HCT116 (cell line): ENCODE results near the gene ALDH1L1. TPM values are rescaled to one million over a fixed set of nuclear protein-coding genes. Genes with fewer than 3 reads are reported as not detected.

ENCODE experiments used
- ATAC-seq: fragments of 200-7000 bp; cut with Tn5 transposase; 2 replicates; pipeline ENCODE4 v1.9.1; 2020; ENCODE audit warnings: mild to moderate bottlenecking, moderate library complexity
- BruUV-seq: library from RNA; stranded (reverse); fragments of 400-500 nt; replicated peaks from 2 replicates; lab custom pipeline; 2021; lab: Mats Ljungman, UMichigan
- CTCF ChIA-PET: fragments of 300-600 bp; sonication (Branson Sonifier 250); formaldehyde crosslinking; loops from one replicate; lab custom pipeline; 2021; ENCODE audit warnings: antibody characterized with exemption; lab: Charles Lee
- POLR2A ChIA-PET: fragments of 300-600, 350-600 bp; sonication (Branson Sonifier 250); formaldehyde crosslinking; loops from one replicate; lab custom pipeline; 2021; ENCODE audit warnings: antibody characterized with exemption; lab: Charles Lee
- RAD21 ChIA-PET, 2 experiments: fragments of 300-600 bp; sonication (Branson Sonifier 250); formaldehyde crosslinking; loops; one replicate each; lab custom pipeline; 2023; ENCODE audit warnings: low total read pairs in 2 of 2; ENCODE audit not compliant: uncharacterized antibody in 2 of 2, unreplicated experiment in 2 of 2, low non-redundant PET in 1 of 2; lab: Charles Lee
- DNase-seq: peaks from one replicate; pipeline ENCODE4 v3.0.0-alpha.2; 2010; ENCODE audit warnings: low read depth, low spot score
- H2AFZ ChIP-seq: fragments of 200-600 bp; shearing (Covaris generic), sonication (generic); 2 replicates; pipeline ENCODE4 v1.6.1; 2017; ENCODE audit warnings: low read depth, mixed run types, mixed read lengths, antibody characterized with exemption, low read length; ENCODE audit not compliant: poor library complexity, severe bottlenecking
- H3K27ac ChIP-seq: 2 replicates; pipeline ENCODE4 v1.5.1; 2012; ENCODE audit warnings: low read depth, low read length
- H3K27me3 ChIP-seq: fragments of 200-600 bp; sonication (generic); 2 replicates; pipeline ENCODE4 v1.6.1; 2016; ENCODE audit warnings: mixed run types, low read length, mixed read lengths; ENCODE audit not compliant: insufficient read depth
- H3K36me3 ChIP-seq, 2 experiments: fragments of 200-500 bp in 1 of 2; fragments of 200-600 bp in 1 of 2; sonication (Bioruptor generic) in 1 of 2; sonication (generic) in 1 of 2; 2 replicates each; pipeline versions ENCODE4 v1.5.1 to v1.6.1; 2014 to 2016; ENCODE audit warnings: low read length in 2 of 2, inconsistent platforms in 1 of 2, mixed read lengths in 1 of 2, mixed run types in 1 of 2; ENCODE audit not compliant: insufficient read depth in 2 of 2, control insufficient read depth in 1 of 2
- H3K4me1 ChIP-seq, 2 experiments: fragments of 200-600 bp in 1 of 2; sonication (generic) in 1 of 2; 2 replicates each; pipeline versions ENCODE4 v1.5.1 to v1.6.1; 2012 to 2017; ENCODE audit warnings: low read length in 2 of 2, inconsistent platforms in 1 of 2, mild to moderate bottlenecking in 1 of 2, mixed read lengths in 1 of 2, mixed run types in 1 of 2, moderate library complexity in 1 of 2; ENCODE audit not compliant: insufficient read depth in 2 of 2, control insufficient read depth in 1 of 2
- H3K4me2 ChIP-seq: fragments of 200-600 bp; sonication (generic); 2 replicates; pipeline ENCODE4 v1.6.1; 2017; ENCODE audit warnings: mixed run types, low read length, mixed read lengths
- H3K4me3 ChIP-seq, 2 experiments: fragments of 200-600 bp in 1 of 2; sonication (generic) in 1 of 2; replicated peaks in 1 of 2; 2 replicates each; pipeline ENCODE4 v1.5.1; 2011 to 2016; ENCODE audit warnings: low read length in 2 of 2, control low read depth in 1 of 2, low read depth in 1 of 2, mild to moderate bottlenecking in 1 of 2, mixed read lengths in 1 of 2, mixed run types in 1 of 2
- H3K79me2 ChIP-seq: fragments of 200-600 bp; sonication (generic); 2 replicates; pipeline ENCODE4 v1.6.1; 2017; ENCODE audit warnings: mild to moderate bottlenecking, mixed run types, low read length, moderate library complexity, mixed read lengths; ENCODE audit not compliant: insufficient read depth
- H3K9ac ChIP-seq: fragments of 200-600 bp; sonication (generic); 2 replicates; pipeline ENCODE4 v1.6.1; 2016; ENCODE audit warnings: low read length, mixed read lengths
- H3K9me2 ChIP-seq: fragments of 200-600 bp; sonication (generic), shearing (Covaris generic); 2 replicates; pipeline ENCODE4 v1.6.1; 2017; ENCODE audit warnings: mixed run types, mild to moderate bottlenecking, moderate library complexity; ENCODE audit not compliant: insufficient read depth
- H3K9me3 ChIP-seq, 2 experiments: fragments of 200-500 bp in 1 of 2; fragments of 200-600 bp in 1 of 2; sonication (Bioruptor generic) in 1 of 2; sonication (generic) in 1 of 2; 2 replicates each; pipeline ENCODE4 v1.6.1; 2014 to 2017; ENCODE audit warnings: low read length in 2 of 2, mixed read lengths in 2 of 2, inconsistent platforms in 1 of 2, low read depth in 1 of 2, mild to moderate bottlenecking in 1 of 2, mixed run types in 1 of 2, moderate library complexity in 1 of 2; ENCODE audit not compliant: control insufficient read depth in 1 of 2, insufficient read depth in 1 of 2
- H4K20me1 ChIP-seq: fragments of 200-600 bp; sonication (generic), shearing (Covaris generic); 2 replicates; pipeline ENCODE4 v1.6.1; 2017; ENCODE audit warnings: mixed run types, mild to moderate bottlenecking, moderate library complexity; ENCODE audit not compliant: insufficient read depth
- CEBPB ChIP-seq: IDR thresholded peaks from 2 replicates; pipeline ENCODE4 v1.6.1; 2012; ENCODE audit warnings: low read depth
- ELF1 ChIP-seq: IDR thresholded peaks from 2 replicates; pipeline ENCODE4 v1.6.1; 2012; ENCODE audit warnings: low read depth, borderline replicate concordance
- JUND ChIP-seq: IDR thresholded peaks from 2 replicates; pipeline ENCODE4 v1.6.1; 2012
- RAD21 ChIP-seq: IDR thresholded peaks from 2 replicates; pipeline ENCODE4 v1.6.1; 2012; ENCODE audit warnings: low read depth, mild to moderate bottlenecking
- REST ChIP-seq: IDR thresholded peaks from 2 replicates; pipeline ENCODE4 v1.6.1; 2012; ENCODE audit warnings: low read depth
- ZBTB33 ChIP-seq: IDR thresholded peaks from 2 replicates; pipeline ENCODE4 v1.6.1; 2011; ENCODE audit warnings: mild to moderate bottlenecking, low read length, moderate library complexity; ENCODE audit not compliant: insufficient replicate concordance; ENCODE audit errors: extremely low read depth
- ZFX ChIP-seq: fragments of 450-650 bp; IDR thresholded peaks from 2 replicates; pipeline ENCODE4 v1.6.1; 2017
- ZNF274 ChIP-seq: fragments of 200-500 bp; sonication (Bioruptor generic); IDR thresholded peaks from 2 replicates; pipeline ENCODE4 v1.6.1; 2014; ENCODE audit warnings: mild to moderate bottlenecking, low read depth, low read length, inconsistent platforms
- intact Hi-C: fragments of 100-400 bp; cut with micrococcal nuclease; formaldehyde crosslinking; loops from 2 replicates; pipeline ENCODE4 v1.10.0; 2022
- total RNA-seq: library from RNA; stranded (reverse); gene quantifications from one replicate; pipeline ENCODE4 v1.2.1, GENCODE V29; 2021; ENCODE audit not compliant: unreplicated experiment
- TF ChIP-seq, protein P1 (sequence below), 3 experiments: fragments of 200-600 bp in 1 of 3; sonication (generic) in 1 of 3; IDR thresholded peaks in 2 of 3; conservative IDR thresholded peaks in 1 of 3; 2 replicates each; pipeline ENCODE4 v1.5.1; 2012 to 2017; ENCODE audit warnings: low read depth in 2 of 3, low read length in 2 of 3, antibody characterized with exemption in 1 of 3, borderline replicate concordance in 1 of 3, control low read depth in 1 of 3, mild to moderate bottlenecking in 1 of 3, mixed read lengths in 1 of 3, mixed run types in 1 of 3, moderate library complexity in 1 of 3; ENCODE audit not compliant: insufficient read depth in 1 of 3
- TF ChIP-seq, protein P2 (sequence below): IDR thresholded peaks from 2 replicates; pipeline ENCODE4 v1.6.1; 2012
- TF ChIP-seq, protein P3 (sequence below): IDR thresholded peaks from 2 replicates; pipeline ENCODE4 v1.6.1; 2012

Gene ALDH1L1
- total RNA-seq, 1 experiment from 2014 or later: 0.81 TPM

- TF ChIP-seq ZBTB33 (no peak), REST (no peak), ZNF274 (no peak)
- TF ChIP-seq, protein P1, sequence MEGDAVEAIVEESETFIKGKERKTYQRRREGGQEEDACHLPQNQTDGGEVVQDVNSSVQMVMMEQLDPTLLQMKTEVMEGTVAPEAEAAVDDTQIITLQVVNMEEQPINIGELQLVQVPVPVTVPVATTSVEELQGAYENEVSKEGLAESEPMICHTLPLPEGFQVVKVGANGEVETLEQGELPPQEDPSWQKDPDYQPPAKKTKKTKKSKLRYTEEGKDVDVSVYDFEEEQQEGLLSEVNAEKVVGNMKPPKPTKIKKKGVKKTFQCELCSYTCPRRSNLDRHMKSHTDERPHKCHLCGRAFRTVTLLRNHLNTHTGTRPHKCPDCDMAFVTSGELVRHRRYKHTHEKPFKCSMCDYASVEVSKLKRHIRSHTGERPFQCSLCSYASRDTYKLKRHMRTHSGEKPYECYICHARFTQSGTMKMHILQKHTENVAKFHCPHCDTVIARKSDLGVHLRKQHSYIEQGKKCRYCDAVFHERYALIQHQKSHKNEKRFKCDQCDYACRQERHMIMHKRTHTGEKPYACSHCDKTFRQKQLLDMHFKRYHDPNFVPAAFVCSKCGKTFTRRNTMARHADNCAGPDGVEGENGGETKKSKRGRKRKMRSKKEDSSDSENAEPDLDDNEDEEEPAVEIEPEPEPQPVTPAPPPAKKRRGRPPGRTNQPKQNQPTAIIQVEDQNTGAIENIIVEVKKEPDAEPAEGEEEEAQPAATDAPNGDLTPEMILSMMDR (IDR thresholded peaks at IDR 0.05 in 2 of 3, conservative IDR thresholded peaks at IDR 0.05 in 1 of 3; ENCODE audit: borderline replicate concordance in 1 of 3, insufficient read depth in 1 of 3, low read depth in 2 of 3, low read length in 2 of 3): no peak
- TF ChIP-seq, all 23 proteins: peak for 0
These were observed 77.8 kb downstream of the ALDH1L1 start (continued) for GRCh38 chr3:126102530-126102951.

DNA sequence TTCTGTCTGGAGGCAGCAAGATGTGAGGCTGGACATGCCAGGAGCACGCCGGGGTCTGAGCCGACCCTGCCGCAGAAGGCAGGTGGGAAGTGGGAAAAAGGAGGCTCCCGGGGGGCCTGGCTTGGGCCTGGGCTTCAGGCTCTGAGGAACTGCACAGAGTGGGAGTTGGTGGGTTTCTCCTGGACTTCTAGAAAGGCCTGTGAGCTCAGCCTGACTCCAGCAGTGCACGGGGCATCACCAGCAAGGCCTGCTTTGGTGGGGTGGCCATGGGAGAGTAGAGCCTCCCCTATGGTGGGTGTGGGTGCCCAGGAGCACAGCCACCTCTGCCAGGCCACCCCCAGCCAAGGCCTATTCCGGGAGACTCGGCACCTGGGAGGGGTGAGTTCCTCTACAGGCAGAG, 78.4 kb downstream of the ALDH1L1 start:
- TF ChIP-seq RAD21 (no peak), CEBPB (no peak), ELF1 (no peak), ZFX (no peak), JUND (no peak)
- TF ChIP-seq, protein P2, sequence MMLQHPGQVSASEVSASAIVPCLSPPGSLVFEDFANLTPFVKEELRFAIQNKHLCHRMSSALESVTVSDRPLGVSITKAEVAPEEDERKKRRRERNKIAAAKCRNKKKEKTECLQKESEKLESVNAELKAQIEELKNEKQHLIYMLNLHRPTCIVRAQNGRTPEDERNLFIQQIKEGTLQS: no peak
- TF ChIP-seq, protein P3, sequence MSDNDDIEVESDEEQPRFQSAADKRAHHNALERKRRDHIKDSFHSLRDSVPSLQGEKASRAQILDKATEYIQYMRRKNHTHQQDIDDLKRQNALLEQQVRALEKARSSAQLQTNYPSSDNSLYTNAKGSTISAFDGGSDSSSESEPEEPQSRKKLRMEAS: no peak
- ChIA-PET RAD21 (no interaction called here), CTCF (no interaction called here), POLR2A (no interaction called here)
- intact Hi-C loops: no loop called here
- no peak overlapping the region for H3K27ac ChIP-seq
- no peak for ATAC-seq
- no peaks in the 10 kb centered on the region for H3K9me3 ChIP-seq
- no peak overlapping the region for H3K4me3 ChIP-seq
- no TSS peak for BruUV-seq
- no peaks in the 10 kb centered on the region for H3K9me2 ChIP-seq
- no peaks in the 10 kb centered on the region for H3K36me3 ChIP-seq
- H3K27me3 ChIP-seq: no peaks in the 10 kb centered on the region
- H3K79me2 ChIP-seq: no peaks in the 10 kb centered on the region
- no peaks in the 10 kb centered on the region for H3K4me1 ChIP-seq
- H3K9ac ChIP-seq: no peak overlapping the region
- DNase-seq: no peak
- no peak overlapping the region for H2AFZ ChIP-seq
- H4K20me1 ChIP-seq: no peaks in the 10 kb centered on the region
- no peak overlapping the region for H3K4me2 ChIP-seq
